GM12873 (cell line): ENCODE measurements around the gene RNASE12.

Experiments
- CTCF ChIP-seq: IDR thresholded peaks from 2 replicates; pipeline ENCODE4 v1.5.1; 2012; ENCODE audit warnings: low read depth, mild to moderate bottlenecking, moderate library complexity, low read length, control low read depth; ENCODE audit not compliant: insufficient read depth; ENCODE audit errors: missing control alignments

The RNASE12 gene

DNA sequence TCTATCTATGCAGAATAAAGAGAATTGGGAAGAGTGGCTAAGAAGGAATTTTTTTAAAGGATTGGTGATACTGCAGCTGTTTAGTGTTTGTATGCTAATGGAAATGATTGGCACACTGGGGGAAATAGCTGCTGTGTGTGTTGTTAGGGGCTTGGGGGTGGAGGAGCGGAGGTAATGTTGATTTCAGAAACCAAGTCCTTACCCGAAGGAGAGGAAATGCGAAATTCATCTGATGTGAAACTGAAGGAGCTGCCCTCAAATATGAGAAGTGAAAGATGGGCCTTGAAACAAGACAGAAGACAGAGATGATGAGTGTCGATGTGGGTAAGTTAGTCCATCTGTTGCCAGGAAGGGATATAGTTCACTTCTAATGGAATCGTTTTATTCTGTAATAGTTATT is 21.2 kb upstream of the RNASE12 start:
- TF ChIP-seq CTCF, result no peak

GRCh38 chr14:20611277-20611676 is 20.1 kb upstream of the RNASE12 start:
- TF ChIP-seq CTCF, result no peak

GRCh38 chr14:20610002-20610765 is 19.0 kb upstream of the RNASE12 start:
- TF ChIP-seq CTCF, result no peak

DNA sequence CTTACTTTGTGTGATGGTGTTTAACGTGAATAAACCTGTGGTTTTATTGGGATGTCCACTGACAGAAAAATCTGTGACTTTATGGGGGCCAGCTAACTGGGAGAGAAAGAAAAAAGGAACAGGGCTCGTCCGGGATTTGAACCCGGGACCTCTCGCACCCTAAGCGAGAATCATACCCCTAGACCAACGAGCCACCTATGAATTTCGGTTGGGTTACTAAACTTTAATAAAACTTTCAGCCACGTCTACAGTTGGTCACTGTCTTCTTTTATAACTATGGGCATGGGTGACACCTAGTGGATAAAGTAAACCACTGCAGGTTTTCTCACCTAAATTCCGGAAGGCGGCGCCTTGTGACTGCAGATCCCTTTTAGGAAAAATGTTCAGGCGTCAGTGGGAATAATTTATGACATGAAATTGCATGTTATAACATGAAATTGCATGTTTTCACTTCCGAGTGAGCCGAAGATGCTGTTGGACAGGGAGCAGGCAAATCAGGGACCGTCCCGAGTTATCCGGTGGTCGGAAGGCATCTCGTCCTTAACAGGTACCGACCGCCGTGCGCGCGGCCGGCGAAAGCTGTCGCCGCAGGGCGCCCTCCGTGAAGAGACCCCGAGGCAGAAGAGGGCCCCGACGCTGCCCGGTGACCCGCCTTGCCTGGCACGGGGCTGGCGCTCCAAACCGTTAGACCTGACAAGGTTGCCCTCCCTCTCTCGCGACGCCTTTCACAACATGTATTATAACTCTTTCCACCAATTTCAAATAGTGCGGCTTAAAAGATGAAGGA is 18.2 kb upstream of the RNASE12 start:
- TF ChIP-seq CTCF, result peak; percentile 84

- peak; percentile 19 for TF ChIP-seq CTCF
These were observed 17.4 kb upstream of the RNASE12 start for GRCh38 chr14:20608383-20609110.

DNA sequence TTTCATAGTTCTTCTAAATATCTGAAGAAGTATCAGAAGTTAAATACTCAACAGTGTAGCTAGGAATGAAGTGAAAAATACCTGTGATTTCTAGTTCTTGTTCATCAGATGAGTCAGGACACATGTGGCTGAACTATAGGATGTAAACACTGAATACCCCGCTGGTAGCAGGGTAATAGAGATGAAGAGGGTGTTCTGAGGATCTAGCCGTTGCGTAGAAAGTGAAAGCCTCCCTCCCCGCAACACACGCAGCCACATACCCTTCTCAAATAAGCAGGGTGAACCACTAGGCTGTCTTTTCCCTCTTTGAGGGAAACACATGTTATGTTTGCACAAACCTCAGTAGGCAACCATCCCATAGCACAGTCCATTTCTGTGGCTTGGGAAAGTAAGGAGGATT is 16.4 kb upstream of the RNASE12 start:
- no peak for TF ChIP-seq CTCF

DNA sequence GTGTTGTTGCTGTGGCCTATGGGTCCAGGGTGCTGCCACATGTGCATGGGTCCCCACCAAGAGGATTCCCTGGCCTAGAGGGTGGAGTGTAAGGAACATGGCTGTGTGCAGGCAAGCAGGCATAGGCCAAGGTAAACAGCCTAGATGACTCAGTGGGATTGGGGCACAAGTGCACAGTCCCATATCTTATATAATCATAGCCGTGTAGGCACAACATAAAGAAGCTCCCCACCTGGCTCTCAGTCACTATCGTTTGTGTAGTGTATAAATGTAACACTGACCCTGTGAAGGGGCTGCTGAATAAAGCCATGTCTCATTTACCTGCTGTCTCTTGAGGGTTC is 15.7 kb upstream of the RNASE12 start:
- no peak for TF ChIP-seq CTCF
